ENCODE data around the gene CACNA2D4.
A peak's percentile ranks its signal among the peaks of the same experiment; 100 is the strongest.

CACNA2D4 gene

GRCh38 chr12:1812650-1813302 lies 105.7 kb downstream of the CACNA2D4 start:
- DNase-seq: peak; percentile 12

GRCh38 chr12:1811948-1812291 lies 106.5 kb downstream of the CACNA2D4 start:
- DNase-seq: no peak

DNA sequence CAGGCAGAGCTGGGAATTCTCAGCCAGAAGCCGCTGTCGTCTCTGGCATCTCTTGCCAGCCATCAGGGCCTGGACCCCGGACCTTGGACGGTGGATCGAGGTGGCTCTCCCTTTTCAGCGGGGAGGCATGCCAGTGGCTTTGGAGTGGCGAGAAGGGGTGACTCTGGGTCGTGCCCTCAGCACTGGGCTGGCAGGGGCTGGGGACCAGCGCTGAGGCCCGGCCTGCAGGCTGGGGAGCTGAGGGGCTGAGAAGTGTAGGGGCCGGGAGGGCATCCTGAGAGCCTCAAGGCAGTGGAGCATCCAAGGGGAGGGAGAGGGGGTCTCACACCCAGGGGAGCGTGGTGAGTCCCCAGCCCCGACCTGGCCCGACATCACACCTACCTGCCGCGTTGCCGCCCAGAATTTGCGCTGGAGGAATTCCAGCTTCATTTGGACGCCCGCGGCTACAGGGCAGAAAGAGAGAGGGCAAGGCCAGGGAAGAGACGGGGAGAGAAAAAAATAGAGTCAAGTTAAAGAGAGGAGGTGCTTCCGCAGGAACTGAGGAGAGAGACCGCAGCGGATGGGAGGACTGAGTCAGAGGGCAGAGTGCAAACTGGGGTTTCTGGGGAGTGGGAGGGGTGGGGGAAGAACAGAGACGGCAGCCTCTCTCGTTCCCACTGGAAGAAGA lies 107.0 kb downstream of the CACNA2D4 start:
- peak; percentile 32 for DNase-seq

GRCh38 chr12:1810931-1811280 lies 107.5 kb downstream of the CACNA2D4 start:
- DNase-seq: no peak

- no peak for DNase-seq
Observed at GRCh38 chr12:1810201-1810930, 108.1 kb downstream of the CACNA2D4 start.

DNA sequence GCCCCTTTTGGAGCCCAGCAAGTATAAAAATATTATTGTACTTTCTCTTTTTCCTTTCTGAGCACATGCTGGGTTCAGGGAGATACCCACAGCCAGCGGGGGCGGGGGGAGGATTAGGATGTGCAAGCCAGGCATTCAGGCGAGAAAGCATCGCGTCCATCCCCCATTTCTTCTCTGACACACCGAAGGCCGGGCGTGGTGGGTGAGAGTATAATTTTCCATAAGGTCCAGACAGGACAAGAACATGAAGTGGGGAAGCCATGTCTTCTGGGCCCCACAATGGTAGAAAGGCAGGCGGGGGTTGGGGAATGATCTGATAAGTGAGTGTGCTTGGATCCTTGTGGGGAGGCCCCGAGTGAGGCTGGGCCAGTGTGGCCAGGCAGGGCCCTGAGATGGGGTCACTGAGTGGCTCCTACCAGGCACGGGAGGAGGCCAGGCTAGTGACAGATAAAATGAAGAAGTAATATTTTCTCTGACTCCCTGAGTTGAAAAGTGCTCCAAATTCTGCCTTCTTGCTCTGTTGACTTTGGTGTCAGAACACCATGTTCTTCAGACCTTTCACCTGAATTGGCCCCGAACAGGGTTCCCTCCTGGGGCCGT lies 108.8 kb downstream of the CACNA2D4 start:
- no peak for DNase-seq

- DNase-seq: peak; percentile 17
Observed at GRCh38 chr12:1808798-1809480, 109.5 kb downstream of the CACNA2D4 start.

- DNase-seq: no peak
Observed at GRCh38 chr12:1808036-1808797, 110.2 kb downstream of the CACNA2D4 start.

DNA sequence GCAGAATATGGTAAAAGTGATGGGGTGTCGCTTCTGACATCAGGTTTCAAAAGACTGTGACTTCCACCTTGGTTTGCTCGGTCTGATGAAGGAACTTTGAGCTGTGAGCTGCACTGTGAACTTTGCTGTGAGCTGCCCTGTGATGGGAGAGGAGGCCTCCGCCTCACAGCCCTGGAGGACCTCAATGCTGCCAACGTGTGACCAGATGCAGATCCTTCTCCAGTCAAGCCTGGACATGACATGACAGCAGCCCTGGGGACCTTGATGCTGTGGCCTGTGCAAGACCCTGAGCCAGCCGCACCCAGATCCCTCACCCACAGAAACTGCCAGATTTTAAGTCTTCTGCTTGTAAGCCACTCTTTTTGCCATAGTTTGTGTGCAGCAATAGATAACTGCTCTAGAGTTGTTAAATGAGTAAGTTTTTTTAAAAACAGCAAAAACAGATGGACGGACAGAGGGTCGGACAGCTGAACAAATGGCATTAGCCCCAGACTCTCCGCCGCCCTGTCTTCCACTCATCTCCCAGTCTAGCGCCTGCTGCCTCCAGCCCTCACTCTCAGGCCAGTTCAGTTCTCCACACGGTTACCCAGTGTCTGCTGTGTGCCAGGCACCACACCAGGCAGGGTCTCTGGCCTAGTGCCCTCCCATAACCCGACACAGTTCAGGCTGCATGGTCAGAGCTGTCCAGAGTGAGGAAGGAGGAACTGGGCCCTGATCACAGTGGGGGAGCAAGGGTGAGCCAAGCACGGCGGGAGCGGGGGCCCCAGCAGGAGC lies 111.2 kb downstream of the CACNA2D4 start:
- no peak for DNase-seq

GRCh38 chr12:1806301-1807086 lies 112.0 kb downstream of the CACNA2D4 start:
- no peak for DNase-seq

- DNase-seq: no peak
Observed at GRCh38 chr12:1805441-1806081, 112.9 kb downstream of the CACNA2D4 start.

GRCh38 chr12:1804545-1805332 lies 113.7 kb downstream of the CACNA2D4 start:
- DNase-seq: peak; percentile 91

DNA sequence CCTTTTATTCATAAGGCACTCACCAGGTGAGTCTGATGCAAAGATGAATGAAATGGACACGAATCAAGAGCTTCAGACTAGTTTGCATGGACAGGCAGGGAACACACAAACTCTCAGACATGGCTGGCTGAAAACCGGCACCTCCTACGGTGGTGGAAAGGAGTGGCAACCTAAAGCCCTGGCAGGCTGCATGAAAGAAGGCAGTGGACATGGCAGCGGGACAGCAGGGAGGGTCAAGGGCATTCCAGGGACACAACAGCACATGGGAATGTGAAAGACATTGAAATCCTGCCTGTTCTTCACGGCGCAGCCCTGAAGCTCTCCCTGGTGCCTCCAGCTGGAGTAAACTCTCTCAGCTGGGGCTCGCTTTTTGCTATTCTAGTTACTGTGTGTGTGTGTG lies 114.7 kb downstream of the CACNA2D4 start:
- DNase-seq: no peak

- no peak for DNase-seq
Observed at GRCh38 chr12:1801303-1801975, 117.0 kb downstream of the CACNA2D4 start.

- DNase-seq: no peak
Observed at GRCh38 chr12:1800401-1801302, 117.8 kb downstream of the CACNA2D4 start.

- no peak for DNase-seq
Observed at GRCh38 chr12:1799882-1800400, 118.5 kb downstream of the CACNA2D4 start.
